T follicular helper cell (primary cell): Measurements from ENCODE around the gene ZCCHC10.
A peak's percentile ranks its signal among the peaks of the same experiment; 100 is the strongest.
"Not testable (repeated sequence)": the region's sequence is repeated elsewhere in the genome, so short reads cannot be mapped to it uniquely, and the experiment has no call there.

Source experiments
- DNase-seq: peaks from one replicate; pipeline ENCODE4 v3.0.0-alpha.2; 2020; ENCODE audit warnings: low read depth
- total RNA-seq, 2 experiments: gene quantifications; one replicate each; lab custom pipeline; 2026; lab: John Stamatoyannopoulos, UW

ZCCHC10 gene
- total RNA-seq = 22.9 to 31.0 reads per million in 2 experiments

GRCh38 chr5:133025804-133026663 is at the start of gene ZCCHC10:
Gene ZCCHC10 (minus strand): TSS chr5:133026549. CDS start chr5:133026537, 12 bp downstream.
- DNase-seq = peak; percentile 83

- no peak for DNase-seq
Observed at GRCh38 chr5:133075572-133076536, 49.5 kb upstream of the ZCCHC10 start.

GRCh38 chr5:133072021-133072420 is 45.7 kb upstream of the ZCCHC10 start:
- DNase-seq = no peak

GRCh38 chr5:133066045-133066444 is 39.7 kb upstream of the ZCCHC10 start:
- no peak for DNase-seq

- DNase-seq = no peak
Observed at GRCh38 chr5:133065471-133065870, 39.1 kb upstream of the ZCCHC10 start.

- DNase-seq = no peak
Observed at GRCh38 chr5:133063965-133064364, 37.6 kb upstream of the ZCCHC10 start.

GRCh38 chr5:133062276-133062675 is 35.9 kb upstream of the ZCCHC10 start:
- DNase-seq = no peak

- DNase-seq = no peak
Observed at GRCh38 chr5:133059621-133060020, 33.3 kb upstream of the ZCCHC10 start.

GRCh38 chr5:133056891-133057290 is 30.5 kb upstream of the ZCCHC10 start:
- no peak for DNase-seq

- no peak for DNase-seq
Observed at GRCh38 chr5:133054697-133055471, 28.5 kb upstream of the ZCCHC10 start.

- no peak for DNase-seq
Observed at GRCh38 chr5:133053448-133053847, 27.1 kb upstream of the ZCCHC10 start.

GRCh38 chr5:133052317-133053175 is 26.2 kb upstream of the ZCCHC10 start:
- DNase-seq = peak; percentile 5

GRCh38 chr5:133051542-133052316 is 25.4 kb upstream of the ZCCHC10 start, which contains the start of gene HSPA4:
Gene HSPA4 (plus strand): TSS chr5:133052013. CDS start chr5:133052251, 238 bp downstream.
- DNase-seq = peak; percentile 97

GRCh38 chr5:133051061-133051541 is 24.8 kb upstream of the ZCCHC10 start:
- no peak for DNase-seq

- no peak for DNase-seq
Observed at GRCh38 chr5:133050521-133050920, 24.2 kb upstream of the ZCCHC10 start.

GRCh38 chr5:133049726-133050048 is 23.3 kb upstream of the ZCCHC10 start:
- no peak for DNase-seq

- DNase-seq = no peak
Observed at GRCh38 chr5:133048993-133049725, 22.8 kb upstream of the ZCCHC10 start.

GRCh38 chr5:133047404-133047803 is 21.1 kb upstream of the ZCCHC10 start:
- DNase-seq = no peak

GRCh38 chr5:133046560-133046959 is 20.2 kb upstream of the ZCCHC10 start:
- not testable (repeated sequence) for DNase-seq
